MM.1S (cell line): ENCODE data around the gene TGOLN2.

ENCODE experiments used
- EZH2 ChIP-seq: fragments of 300-600 bp; sonication (generic); optimal IDR thresholded peaks from 2 replicates; pipeline ENCODE3; 2017; ENCODE audit warnings: low read depth, mild to moderate bottlenecking, antibody characterized with exemption, low read length, mixed read lengths
- TF ChIP-seq, protein P1 (sequence below): fragments of 300-600 bp; sonication (generic); IDR thresholded peaks from 2 replicates; pipeline ENCODE4 v1.5.1; 2016; ENCODE audit warnings: antibody characterized with exemption, low read length, mixed read lengths

DNA sequence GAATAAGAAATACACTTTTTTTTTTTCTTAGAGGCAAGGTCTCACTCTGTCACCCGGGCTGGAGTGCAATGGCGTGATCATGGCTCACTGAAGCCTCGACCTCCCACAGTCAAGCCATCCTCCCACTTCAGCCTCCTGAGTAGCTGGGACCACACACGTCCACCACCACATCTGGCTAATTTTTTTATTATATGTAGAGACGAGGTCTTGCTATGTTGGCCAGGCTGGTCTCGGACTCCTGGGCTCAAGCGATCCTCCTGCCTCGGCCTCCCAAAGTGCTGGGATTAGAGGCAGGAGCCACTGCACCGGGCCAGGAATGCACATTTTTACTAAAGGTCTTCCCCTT, 2.4 kb downstream of the TGOLN2 start:
- TF ChIP-seq, protein P1, sequence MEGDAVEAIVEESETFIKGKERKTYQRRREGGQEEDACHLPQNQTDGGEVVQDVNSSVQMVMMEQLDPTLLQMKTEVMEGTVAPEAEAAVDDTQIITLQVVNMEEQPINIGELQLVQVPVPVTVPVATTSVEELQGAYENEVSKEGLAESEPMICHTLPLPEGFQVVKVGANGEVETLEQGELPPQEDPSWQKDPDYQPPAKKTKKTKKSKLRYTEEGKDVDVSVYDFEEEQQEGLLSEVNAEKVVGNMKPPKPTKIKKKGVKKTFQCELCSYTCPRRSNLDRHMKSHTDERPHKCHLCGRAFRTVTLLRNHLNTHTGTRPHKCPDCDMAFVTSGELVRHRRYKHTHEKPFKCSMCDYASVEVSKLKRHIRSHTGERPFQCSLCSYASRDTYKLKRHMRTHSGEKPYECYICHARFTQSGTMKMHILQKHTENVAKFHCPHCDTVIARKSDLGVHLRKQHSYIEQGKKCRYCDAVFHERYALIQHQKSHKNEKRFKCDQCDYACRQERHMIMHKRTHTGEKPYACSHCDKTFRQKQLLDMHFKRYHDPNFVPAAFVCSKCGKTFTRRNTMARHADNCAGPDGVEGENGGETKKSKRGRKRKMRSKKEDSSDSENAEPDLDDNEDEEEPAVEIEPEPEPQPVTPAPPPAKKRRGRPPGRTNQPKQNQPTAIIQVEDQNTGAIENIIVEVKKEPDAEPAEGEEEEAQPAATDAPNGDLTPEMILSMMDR, result no peak
- no peak for TF ChIP-seq EZH2
